ENCODE data around the gene RTN4IP1. TPM values are rescaled to one million over a fixed set of nuclear protein-coding genes. Genes with fewer than 3 reads are reported as not detected.

The RTN4IP1 gene
- total RNA-seq, 1 experiment from 2014 or later = 12.5 TPM

DNA sequence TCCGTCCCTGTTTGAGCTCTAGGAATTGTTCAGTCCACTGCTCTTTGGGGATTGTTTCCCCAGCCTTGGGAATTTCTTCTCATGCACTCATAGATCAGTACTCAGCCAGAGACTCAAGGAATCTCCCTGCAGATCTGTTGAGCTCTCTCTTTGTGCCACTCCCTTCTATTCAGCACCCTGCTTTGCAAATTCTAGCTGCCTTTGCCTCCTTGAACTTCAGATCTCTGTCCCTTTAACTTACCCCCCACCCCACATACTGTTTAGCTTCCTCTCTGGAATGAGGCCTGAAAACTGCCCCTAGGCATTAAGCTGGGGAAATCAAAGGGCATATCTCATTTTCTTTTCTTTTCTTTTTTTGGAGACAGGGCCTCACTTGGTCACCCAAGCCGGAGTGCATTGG, 30.6 kb upstream of the RTN4IP1 start:
- Histone ChIP-seq H2AFZ (ENCODE audit: low read length) (no peak overlapping the region), H3K14ac (ENCODE audit: insufficient read depth, low read length) (no peak overlapping the region), H3T11ph (ENCODE audit: low read length) (no peak overlapping the region), H3K18ac (ENCODE audit: insufficient read length, low read depth, low read length) (no peak overlapping the region), H3K27ac (ENCODE audit: insufficient read length, low read depth, low read length) (no peak overlapping the region), H2AK5ac (ENCODE audit: insufficient read length, low read length) (no peak overlapping the region), H3K9ac (ENCODE audit: extremely low read depth, insufficient read length, low read length) (no peak overlapping the region), H2BK120ac (ENCODE audit: low read depth, low read length, poor library complexity, severe bottlenecking) (no peak overlapping the region), H3K23ac (ENCODE audit: insufficient read length, low read depth, low read length) (no peak overlapping the region), H4K91ac (ENCODE audit: insufficient read length, low read depth, low read length) (no peak overlapping the region), H4K8ac (replicated peaks; ENCODE audit: insufficient read length, low read depth, low read length) (no peak overlapping the region), H3K23me2 (ENCODE audit: insufficient read length, low read depth, low read length, poor library complexity, severe bottlenecking) (no peaks in the 10 kb centered on the region), H3K79me2 (ENCODE audit: insufficient read depth, low read length) (no peaks in the 10 kb centered on the region), H3K4ac (ENCODE audit: low read depth, low read length) (no peak overlapping the region), H3K56ac (ENCODE audit: insufficient read length, low read depth, low read length) (no peak overlapping the region), H2BK5ac (ENCODE audit: insufficient read length, low read length) (no peak overlapping the region), H3K27me3 (ENCODE audit: insufficient read depth, low read length) (no peaks in the 10 kb centered on the region), H2BK12ac (ENCODE audit: insufficient read length, low read depth, low read length) (no peak overlapping the region), H2BK20ac (ENCODE audit: low read depth, low read length, poor library complexity, severe bottlenecking) (no peak overlapping the region), H3K9me3 (ENCODE audit: control insufficient read depth, low read depth, low read length) (no peaks in the 10 kb centered on the region), H4K5ac (ENCODE audit: insufficient read length, low read depth, low read length) (no peak overlapping the region), H2BK15ac (ENCODE audit: low read depth, low read length) (no peak overlapping the region), H3K79me1 (ENCODE audit: insufficient read depth, low read depth, low read length, poor library complexity, severe bottlenecking) (no peaks in the 10 kb centered on the region), H3K4me1 (ENCODE audit: insufficient read depth, low read length) (no peaks in the 10 kb centered on the region), H3K4me2 (ENCODE audit: insufficient read depth, insufficient read length, low read length) (no peak overlapping the region), H4K20me1 (ENCODE audit: control insufficient read depth, insufficient read depth, insufficient read length) (no peaks in the 10 kb centered on the region)
- Mint-ChIP-seq H3K36me3 (ENCODE audit: insufficient read depth in 1 of 3, low read depth in 3 of 3) (peaks cover 69 to 82% (median 77%) of the 10 kb centered on the region in 3 experiments), H3K4me1 (peaks cover 19 to 20% of the 10 kb centered on the region in 2 experiments), H3K9me3 (peaks cover 19 to 28% of the 10 kb centered on the region in 2 experiments), H3K27ac (peak overlapping the region; percentile 77 to 96 (median 93)), H3K4me3 (no peak overlapping the region), H3K27me3 (ENCODE audit: low read depth) (no peaks in the 10 kb centered on the region)
- WGBS (ENCODE audit: extremely low coverage, insufficient read length, low lambda C conversion rate) = no CpG with 5 or more reads among the region's 2 CpGs
- DNase-seq = peak; percentile 35
- TF ChIP-seq, protein P1, sequence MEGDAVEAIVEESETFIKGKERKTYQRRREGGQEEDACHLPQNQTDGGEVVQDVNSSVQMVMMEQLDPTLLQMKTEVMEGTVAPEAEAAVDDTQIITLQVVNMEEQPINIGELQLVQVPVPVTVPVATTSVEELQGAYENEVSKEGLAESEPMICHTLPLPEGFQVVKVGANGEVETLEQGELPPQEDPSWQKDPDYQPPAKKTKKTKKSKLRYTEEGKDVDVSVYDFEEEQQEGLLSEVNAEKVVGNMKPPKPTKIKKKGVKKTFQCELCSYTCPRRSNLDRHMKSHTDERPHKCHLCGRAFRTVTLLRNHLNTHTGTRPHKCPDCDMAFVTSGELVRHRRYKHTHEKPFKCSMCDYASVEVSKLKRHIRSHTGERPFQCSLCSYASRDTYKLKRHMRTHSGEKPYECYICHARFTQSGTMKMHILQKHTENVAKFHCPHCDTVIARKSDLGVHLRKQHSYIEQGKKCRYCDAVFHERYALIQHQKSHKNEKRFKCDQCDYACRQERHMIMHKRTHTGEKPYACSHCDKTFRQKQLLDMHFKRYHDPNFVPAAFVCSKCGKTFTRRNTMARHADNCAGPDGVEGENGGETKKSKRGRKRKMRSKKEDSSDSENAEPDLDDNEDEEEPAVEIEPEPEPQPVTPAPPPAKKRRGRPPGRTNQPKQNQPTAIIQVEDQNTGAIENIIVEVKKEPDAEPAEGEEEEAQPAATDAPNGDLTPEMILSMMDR (conservative IDR thresholded peaks at IDR 0.05) = no peak

All from H9 (cell line).